Endothelial cell of umbilical vein (primary cell): ENCODE results near the gene TP53TG5. TPM values are rescaled to one million over a fixed set of nuclear protein-coding genes. Genes with fewer than 3 reads are reported as not detected.

Experiments used
- BruUV-seq: library from RNA; stranded (reverse); fragments of 400-500 nt; replicated peaks from 2 replicates; lab custom pipeline; 2021; lab: Mats Ljungman, UMichigan
- CTCF ChIA-PET: fragments of 300-600, 350-600 bp; sonication (Branson Sonifier 250); formaldehyde crosslinking; loops from one replicate; lab custom pipeline; 2021; ENCODE audit warnings: antibody characterized with exemption, inconsistent platforms; lab: Charles Lee
- POLR2A ChIA-PET: fragments of 300-600, 350-600 bp; sonication (Branson Sonifier 250); formaldehyde crosslinking; loops from one replicate; lab custom pipeline; 2021; ENCODE audit warnings: antibody characterized with exemption, inconsistent platforms; lab: Charles Lee
- DNase-seq: peaks from one replicate; pipeline ENCODE4 v3.0.0-alpha.2; 2011; ENCODE audit warnings: low read depth, low spot score
- FAIRE-seq: peaks from 2 replicates; lab custom pipeline; 2011; peaks lifted over from hg19 to GRCh38; lab: Jason Lieb, UNC
- H2AFZ ChIP-seq: 2 replicates; pipeline ENCODE4 v1.6.0; 2012; ENCODE audit warnings: low read depth, low read length, control low read depth, inconsistent platforms
- H3K27ac ChIP-seq: 2 replicates; pipeline ENCODE4 v1.5.1; 2011; ENCODE audit warnings: low read depth, mild to moderate bottlenecking, control low read depth, low read length, moderate library complexity; ENCODE audit not compliant: insufficient read depth
- H3K27me3 ChIP-seq, 2 experiments: 2 replicates each; pipeline versions ENCODE4 v1.6.0 to v1.6.1; 2011; ENCODE audit warnings: low read length in 2 of 2, mixed read lengths in 1 of 2; ENCODE audit not compliant: control insufficient read depth in 2 of 2, insufficient read depth in 2 of 2
- H3K36me3 ChIP-seq, 2 experiments: 2 replicates in 1 of 2; 3 replicates in 1 of 2; pipeline ENCODE4 v1.5.1; 2011; ENCODE audit warnings: low read length in 2 of 2, mild to moderate bottlenecking in 1 of 2, moderate library complexity in 1 of 2; ENCODE audit not compliant: control insufficient read depth in 2 of 2, insufficient read depth in 2 of 2; ENCODE audit errors: extremely low read depth in 1 of 2
- H3K4me1 ChIP-seq: 3 replicates; pipeline ENCODE4 v1.5.1; 2011; ENCODE audit warnings: mild to moderate bottlenecking, low read length; ENCODE audit not compliant: control insufficient read depth, insufficient read depth; ENCODE audit errors: extremely low read depth
- H3K4me2 ChIP-seq: 2 replicates; pipeline ENCODE4 v1.6.1; 2011; ENCODE audit warnings: low read length, control low read depth, mixed read lengths; ENCODE audit not compliant: insufficient read depth
- H3K4me3 ChIP-seq, 3 experiments: fragments of 200-600 bp in 1 of 3; sonication (generic), shearing (Covaris generic) in 1 of 3; replicated peaks in 1 of 3; 2 replicates each; pipeline ENCODE4 v1.5.1; 2011 to 2016; ENCODE audit warnings: control low read depth in 3 of 3, low read length in 3 of 3, mild to moderate bottlenecking in 2 of 3, inconsistent platforms in 1 of 3, low read depth in 1 of 3, moderate library complexity in 1 of 3; ENCODE audit not compliant: insufficient read depth in 1 of 3
- H3K79me2 ChIP-seq: 2 replicates; pipeline ENCODE4 v1.6.0; 2012; ENCODE audit warnings: low read length, inconsistent platforms; ENCODE audit not compliant: control insufficient read depth, insufficient read depth
- H3K9ac ChIP-seq: replicated peaks from 2 replicates; pipeline ENCODE3; 2011; ENCODE audit warnings: low read length, control low read depth; ENCODE audit not compliant: insufficient read depth; ENCODE audit errors: extremely low read depth
- H3K9me1 ChIP-seq: replicated peaks from 3 replicates; pipeline ENCODE4 v1.6.0; 2011; ENCODE audit warnings: mild to moderate bottlenecking, low read length; ENCODE audit not compliant: control insufficient read depth, insufficient read depth; ENCODE audit errors: extremely low read depth
- H3K9me3 ChIP-seq: replicated peaks from 2 replicates; pipeline ENCODE4 v1.5.1; 2012; ENCODE audit warnings: low read length, inconsistent platforms; ENCODE audit not compliant: control insufficient read depth, insufficient read depth
- H4K20me1 ChIP-seq: replicated peaks from 2 replicates; pipeline ENCODE3; 2011; ENCODE audit warnings: mild to moderate bottlenecking, low read length; ENCODE audit not compliant: control insufficient read depth, insufficient read depth; ENCODE audit errors: extremely low read depth
- EZH2 ChIP-seq: IDR thresholded peaks from 2 replicates; pipeline ENCODE4 v1.6.1; 2012; ENCODE audit warnings: borderline replicate concordance, low read depth, mild to moderate bottlenecking, moderate library complexity, low read length, inconsistent platforms; ENCODE audit not compliant: severe bottlenecking
- FOS ChIP-seq: IDR thresholded peaks from 2 replicates; pipeline ENCODE4 v1.6.1; 2011; ENCODE audit warnings: mild to moderate bottlenecking, low read length, moderate library complexity, borderline replicate concordance; ENCODE audit not compliant: insufficient read depth
- GATA2 ChIP-seq: IDR thresholded peaks from 2 replicates; pipeline ENCODE4 v1.7.0; 2011; ENCODE audit warnings: low read depth, mild to moderate bottlenecking, moderate library complexity, mixed read lengths, low read length; ENCODE audit not compliant: insufficient read length, insufficient read depth
- JUN ChIP-seq: IDR thresholded peaks from 2 replicates; pipeline ENCODE4 v1.6.1; 2011; ENCODE audit warnings: borderline replicate concordance, low read depth; ENCODE audit not compliant: insufficient read length, insufficient read depth
- MYC ChIP-seq: IDR thresholded peaks from one replicate; pipeline ENCODE4 v1.6.1; 2011; ENCODE audit warnings: mild to moderate bottlenecking, low read depth, low read length
- POLR2A ChIP-seq: IDR thresholded peaks from 2 replicates; pipeline ENCODE4 v1.6.1; 2012; ENCODE audit warnings: low read depth, mild to moderate bottlenecking, control low read depth, low read length
- POLR2AphosphoS5 ChIP-seq: IDR thresholded peaks from 2 replicates; pipeline ENCODE4 v1.6.1; 2012; ENCODE audit warnings: low read depth, mild to moderate bottlenecking, control low read depth, low read length, moderate library complexity; ENCODE audit not compliant: insufficient read depth
- dilution Hi-C: fragments of 300-500 bp; cut with MboI; formaldehyde crosslinking; loops from one replicate; pipeline ENCODE4 v1.15.0; 2019; ENCODE audit warnings: low sequenced_read_pairs; ENCODE audit not compliant: extremely low pct_ligation_motif_present
- intact Hi-C: fragments of 100-400 bp; cut with micrococcal nuclease; formaldehyde crosslinking; loops from one replicate; pipeline ENCODE4 v1.10.0; 2022
- polyA plus RNA-seq, 4 experiments: library from polyadenylated mRNA; depleted of rRNA in 3 of 4; stranded (reverse) in 3 of 4; unstranded in 1 of 4; fragments of >200 nt; gene quantifications; 2 replicates each; pipeline versions ENCODE4 v1.2.1 to v1.2.3, GENCODE V29; 2011 to 2012; ENCODE audit warnings: missing spikeins in 1 of 4
- total RNA-seq: library from RNA; stranded (reverse); gene quantifications from 2 replicates; pipeline ENCODE4 v1.2.3, GENCODE V29; 2021
- TF ChIP-seq, protein P1 (sequence below): IDR thresholded peaks from 2 replicates; pipeline ENCODE4 v1.6.1; 2011; ENCODE audit not compliant: insufficient read depth, insufficient read length
- TF ChIP-seq, protein P2 (sequence below), 2 donors: IDR thresholded peaks; 1 replicate in 1 of 2; 2 replicates in 1 of 2; pipeline ENCODE4 v1.5.1; 2011; ENCODE audit warnings: low read length in 2 of 2, mild to moderate bottlenecking in 2 of 2, moderate library complexity in 2 of 2, control low read depth in 1 of 2, inconsistent platforms in 1 of 2, low read depth in 1 of 2; ENCODE audit not compliant: insufficient read depth in 1 of 2; ENCODE audit errors: extremely low read depth in 1 of 2

TP53TG5 gene
- total and polyA plus RNA-seq, 2 donors (not counting 3 experiments of a cell fraction or from before 2014, with no cell fraction given): not detected

DNA sequence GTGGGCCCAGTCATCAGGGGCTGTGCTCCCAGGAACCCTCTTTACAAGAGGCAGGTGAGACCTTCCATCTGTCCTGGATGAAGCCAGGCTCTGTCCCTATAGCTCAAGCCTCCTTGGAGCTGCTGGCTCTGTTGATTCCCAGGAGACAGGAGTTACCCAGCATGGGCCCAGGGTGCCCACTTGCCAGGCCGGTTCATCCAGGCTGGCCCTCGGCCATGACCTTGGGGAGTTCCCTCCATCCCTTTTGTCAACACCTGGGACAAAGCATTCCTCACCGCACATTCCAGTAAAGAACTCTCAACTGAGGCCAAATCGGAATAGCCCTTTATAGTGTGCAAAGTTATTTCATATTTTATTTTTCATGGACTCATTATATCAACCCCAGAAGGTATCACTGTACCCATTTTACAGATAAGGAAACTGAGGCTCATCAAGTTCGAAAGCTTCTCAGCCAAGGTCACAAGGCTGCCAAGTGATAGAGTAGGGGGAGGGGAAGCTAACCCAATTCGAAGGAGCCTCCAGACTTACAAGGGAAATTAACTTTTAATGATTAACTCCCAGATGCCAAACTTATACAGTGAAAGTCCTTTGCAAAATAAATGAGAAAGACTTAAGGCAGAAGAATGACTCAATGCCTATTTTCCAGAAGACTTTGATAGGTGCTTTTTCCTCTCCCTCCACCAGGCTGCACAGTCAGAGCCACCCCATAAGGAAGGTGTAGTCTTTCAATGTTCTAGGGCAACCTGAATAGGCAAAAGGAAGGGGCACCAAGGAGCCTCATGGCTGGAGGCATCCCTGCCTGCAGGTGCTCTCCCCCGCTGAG lies 48.4 kb downstream of the TP53TG5 start:
- Histone ChIP-seq H3K27me3 (no peaks in the 10 kb centered on the region), H3K4me3 (no peak overlapping the region), H3K9me3 (no peaks in the 10 kb centered on the region), H3K9ac (no peak overlapping the region), H3K36me3 (peaks cover 8 to 14% of the 10 kb centered on the region in 2 experiments), H4K20me1 (no peaks in the 10 kb centered on the region), H3K27ac (no peak overlapping the region), H2AFZ (no peak overlapping the region), H3K79me2 (no peaks in the 10 kb centered on the region), H3K9me1 (no peaks in the 10 kb centered on the region), H3K4me2 (no peak overlapping the region), H3K4me1 (no peaks in the 10 kb centered on the region)
- dilution Hi-C loops (no loop called here), intact Hi-C loops (loop anchor here (1.0 kb wide), 1 partner anchor 10 kb away; no protein-coding TSS in a partner anchor)
- BruUV-seq: no TSS peak
- TF ChIP-seq EZH2: no peak
- no peak for TF ChIP-seq MYC
- no peak for TF ChIP-seq FOS
- TF ChIP-seq, protein P1, sequence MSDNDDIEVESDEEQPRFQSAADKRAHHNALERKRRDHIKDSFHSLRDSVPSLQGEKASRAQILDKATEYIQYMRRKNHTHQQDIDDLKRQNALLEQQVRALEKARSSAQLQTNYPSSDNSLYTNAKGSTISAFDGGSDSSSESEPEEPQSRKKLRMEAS: no peak
- no peak for TF ChIP-seq POLR2AphosphoS5
- no peak for TF ChIP-seq GATA2
- TF ChIP-seq JUN: no peak
- TF ChIP-seq POLR2A: no peak
- TF ChIP-seq, protein P2, sequence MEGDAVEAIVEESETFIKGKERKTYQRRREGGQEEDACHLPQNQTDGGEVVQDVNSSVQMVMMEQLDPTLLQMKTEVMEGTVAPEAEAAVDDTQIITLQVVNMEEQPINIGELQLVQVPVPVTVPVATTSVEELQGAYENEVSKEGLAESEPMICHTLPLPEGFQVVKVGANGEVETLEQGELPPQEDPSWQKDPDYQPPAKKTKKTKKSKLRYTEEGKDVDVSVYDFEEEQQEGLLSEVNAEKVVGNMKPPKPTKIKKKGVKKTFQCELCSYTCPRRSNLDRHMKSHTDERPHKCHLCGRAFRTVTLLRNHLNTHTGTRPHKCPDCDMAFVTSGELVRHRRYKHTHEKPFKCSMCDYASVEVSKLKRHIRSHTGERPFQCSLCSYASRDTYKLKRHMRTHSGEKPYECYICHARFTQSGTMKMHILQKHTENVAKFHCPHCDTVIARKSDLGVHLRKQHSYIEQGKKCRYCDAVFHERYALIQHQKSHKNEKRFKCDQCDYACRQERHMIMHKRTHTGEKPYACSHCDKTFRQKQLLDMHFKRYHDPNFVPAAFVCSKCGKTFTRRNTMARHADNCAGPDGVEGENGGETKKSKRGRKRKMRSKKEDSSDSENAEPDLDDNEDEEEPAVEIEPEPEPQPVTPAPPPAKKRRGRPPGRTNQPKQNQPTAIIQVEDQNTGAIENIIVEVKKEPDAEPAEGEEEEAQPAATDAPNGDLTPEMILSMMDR (IDR thresholded peaks at IDR 0.05; ENCODE audit: extremely low read depth in 1 of 2, insufficient read depth in 1 of 2, low read depth in 1 of 2, low read length in 2 of 2): no peak
- FAIRE-seq (no peak), DNase-seq (no peak)
- ChIA-PET POLR2A (no interaction called here), CTCF (interaction anchor here (1.0 to 15.2 kb wide), 2 partner anchors 107 to 125 kb away, joined by 3 to 389 read pairs; no protein-coding TSS in a partner anchor)
